HG03108 (cell line): ENCODE measurements around the gene ALG14.
"Not testable (repeated sequence)": the region's sequence is repeated elsewhere in the genome, so short reads cannot be mapped to it uniquely, and the experiment has no call there.

ENCODE experiments used
- ATAC-seq: cut with Tn5 transposase; IDR thresholded peaks from one replicate; pipeline ENCODE4 v1.9.1; 2021; ENCODE audit warnings: moderate library complexity; ENCODE audit not compliant: unreplicated experiment

The ALG14 gene

GRCh38 chr1:95088303-95088702, 15.6 kb upstream of the ALG14 start:
- no peak for ATAC-seq

- ATAC-seq: no peak
These were observed 14.3 kb upstream of the ALG14 start for GRCh38 chr1:95086949-95087533.

GRCh38 chr1:95085376-95085775, 12.6 kb upstream of the ALG14 start:
- no peak for ATAC-seq

- peak; percentile 54 for ATAC-seq
These were observed 11.8 kb upstream of the ALG14 start for GRCh38 chr1:95084317-95085176.

GRCh38 chr1:95080879-95081278, 8.1 kb upstream of the ALG14 start:
- ATAC-seq: no peak

GRCh38 chr1:95080446-95080845, 7.7 kb upstream of the ALG14 start:
- ATAC-seq: no peak

- no peak for ATAC-seq
These were observed 3.3 kb upstream of the ALG14 start for GRCh38 chr1:95076034-95076433.

GRCh38 chr1:95073446-95073845, 695 bp upstream of the ALG14 start:
- no peak for ATAC-seq

- no peak for ATAC-seq
These were observed 634 bp downstream of the ALG14 start for GRCh38 chr1:95072117-95072516.

GRCh38 chr1:95071539-95071938, 1.2 kb downstream of the ALG14 start:
- no peak for ATAC-seq

- no peak for ATAC-seq
These were observed 3.0 kb downstream of the ALG14 start for GRCh38 chr1:95069710-95070093.

- ATAC-seq: no peak
These were observed 3.6 kb downstream of the ALG14 start for GRCh38 chr1:95068956-95069709.

- no peak for ATAC-seq
These were observed 5.2 kb downstream of the ALG14 start for GRCh38 chr1:95067568-95067967.

- no peak for ATAC-seq
These were observed 5.7 kb downstream of the ALG14 start for GRCh38 chr1:95067062-95067461.

- no peak for ATAC-seq
These were observed 11.2 kb downstream of the ALG14 start for GRCh38 chr1:95061445-95062006.

- no peak for ATAC-seq
These were observed 13.8 kb downstream of the ALG14 start for GRCh38 chr1:95058974-95059373.

- no peak for ATAC-seq
These were observed 15.4 kb downstream of the ALG14 start for GRCh38 chr1:95057351-95057750.

GRCh38 chr1:95049935-95050334, 22.8 kb downstream of the ALG14 start:
- no peak for ATAC-seq

- no peak for ATAC-seq
These were observed 24.4 kb downstream of the ALG14 start for GRCh38 chr1:95048317-95048716.

- ATAC-seq: not testable (repeated sequence)
These were observed 25.1 kb downstream of the ALG14 start for GRCh38 chr1:95047624-95048023.

- ATAC-seq: no peak
These were observed 26.4 kb downstream of the ALG14 start for GRCh38 chr1:95046359-95046758.
